ENCODE results near the gene SLC9A1. TPM values are rescaled to one million over a fixed set of nuclear protein-coding genes. Genes with fewer than 3 reads are reported as not detected.

The SLC9A1 gene
- total RNA-seq, 3 donors from 2014 or later: 6.1 to 14.2 (median 13.8) TPM

DNA sequence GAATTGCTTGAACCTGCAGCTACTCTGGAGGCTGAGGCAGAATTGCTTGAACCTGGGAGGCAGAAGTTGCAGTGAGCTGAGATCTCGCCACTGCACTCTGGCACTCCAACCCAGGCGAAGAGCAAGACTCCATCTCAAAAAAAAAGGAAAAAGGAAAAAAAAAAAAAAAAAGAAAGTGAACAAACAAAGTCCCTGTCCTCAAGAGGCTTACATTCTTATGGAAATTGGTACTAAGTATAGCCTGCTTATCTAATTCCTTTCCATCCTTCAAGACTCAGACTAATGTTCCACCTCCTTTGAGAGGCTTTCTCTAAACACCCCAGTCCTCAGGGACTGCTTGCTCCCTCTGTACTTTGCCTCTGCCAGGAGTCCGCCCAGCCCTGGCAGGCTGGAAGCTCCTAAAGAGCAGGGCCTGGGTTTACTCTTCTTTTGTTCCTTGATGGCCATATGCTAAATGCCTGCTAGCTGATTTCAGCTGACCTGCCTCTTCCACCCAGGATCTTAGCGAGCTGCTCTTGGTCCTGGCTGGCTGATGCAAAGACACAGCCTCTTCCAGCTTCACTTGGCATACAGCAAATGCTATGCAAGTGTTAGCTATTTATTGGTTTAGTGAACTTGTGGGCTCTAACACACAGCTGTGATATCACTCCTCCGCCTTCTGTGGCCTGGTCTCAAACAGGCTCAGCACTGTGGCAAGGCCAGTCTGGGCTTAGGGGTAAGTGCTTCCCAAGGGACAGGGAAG lies 9.8 kb downstream of the SLC9A1 start:
- peak overlapping the region; percentile 77 to 80 for H3K27ac ChIP-seq
- intact Hi-C loops (cut with DNase I; ENCODE audit: low total_unique reads): no loop called here
- peaks cover 12 to 56% of the 10 kb centered on the region in 2 donors for H3K4me1 ChIP-seq

DNA sequence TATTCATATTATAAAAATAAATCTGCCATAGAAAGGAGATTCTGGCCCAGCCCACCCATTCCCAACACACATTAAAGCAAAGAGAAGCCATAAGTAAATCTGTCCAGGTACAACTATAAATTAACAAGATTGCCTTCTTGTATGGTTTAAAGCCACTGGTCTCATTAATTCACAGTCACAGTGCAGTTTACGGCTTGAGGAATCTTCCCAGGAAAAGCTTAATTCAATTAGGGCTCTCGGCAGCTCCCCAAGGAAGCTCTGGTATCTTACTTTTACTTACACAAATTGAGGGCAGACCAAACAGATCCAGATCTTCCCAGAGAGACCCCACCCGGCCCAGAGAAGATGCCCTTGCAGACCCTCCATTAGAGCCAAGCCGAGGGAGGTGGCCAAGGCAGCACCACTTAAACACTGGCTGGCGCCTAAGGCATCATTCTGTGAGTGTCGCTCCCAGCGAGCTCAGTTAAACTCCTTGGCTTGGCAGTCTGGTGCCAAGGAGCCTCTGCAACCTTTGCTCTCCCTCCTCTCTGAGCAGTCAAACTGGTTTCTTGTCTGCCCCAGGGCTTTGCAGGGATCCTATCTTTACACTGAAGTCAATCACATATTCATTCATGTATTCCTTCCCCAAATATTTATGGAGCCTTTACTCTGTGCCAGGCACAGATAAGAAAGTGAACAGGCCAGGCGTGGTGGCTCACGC lies 10.7 kb downstream of the SLC9A1 start:
- TF ChIP-seq POLR2AphosphoS5 (IDR thresholded peaks at IDR 0.05) (peak in 2 of 3 donors; percentile 48 to 56), POLR2A (IDR thresholded peaks at IDR 0.05) (no peak)
- TF ChIP-seq, protein P1, sequence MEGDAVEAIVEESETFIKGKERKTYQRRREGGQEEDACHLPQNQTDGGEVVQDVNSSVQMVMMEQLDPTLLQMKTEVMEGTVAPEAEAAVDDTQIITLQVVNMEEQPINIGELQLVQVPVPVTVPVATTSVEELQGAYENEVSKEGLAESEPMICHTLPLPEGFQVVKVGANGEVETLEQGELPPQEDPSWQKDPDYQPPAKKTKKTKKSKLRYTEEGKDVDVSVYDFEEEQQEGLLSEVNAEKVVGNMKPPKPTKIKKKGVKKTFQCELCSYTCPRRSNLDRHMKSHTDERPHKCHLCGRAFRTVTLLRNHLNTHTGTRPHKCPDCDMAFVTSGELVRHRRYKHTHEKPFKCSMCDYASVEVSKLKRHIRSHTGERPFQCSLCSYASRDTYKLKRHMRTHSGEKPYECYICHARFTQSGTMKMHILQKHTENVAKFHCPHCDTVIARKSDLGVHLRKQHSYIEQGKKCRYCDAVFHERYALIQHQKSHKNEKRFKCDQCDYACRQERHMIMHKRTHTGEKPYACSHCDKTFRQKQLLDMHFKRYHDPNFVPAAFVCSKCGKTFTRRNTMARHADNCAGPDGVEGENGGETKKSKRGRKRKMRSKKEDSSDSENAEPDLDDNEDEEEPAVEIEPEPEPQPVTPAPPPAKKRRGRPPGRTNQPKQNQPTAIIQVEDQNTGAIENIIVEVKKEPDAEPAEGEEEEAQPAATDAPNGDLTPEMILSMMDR (IDR thresholded peaks at IDR 0.05): no peak
- peak; percentile 79 to 87 for DNase-seq (ENCODE audit: low spot score in 2 of 2)
- Histone ChIP-seq H3K27ac (peak overlapping the region; percentile 77 to 80), H3K36me3 (no peaks in the 10 kb centered on the region), H3K27me3 (no peaks in the 10 kb centered on the region), H3K4me3 (no peak overlapping the region), H3K9me3 (no peaks in the 10 kb centered on the region), H3K4me1 (peaks cover 12 to 48% of the 10 kb centered on the region in 2 donors)
- intact Hi-C loops (cut with DNase I; ENCODE audit: low total_unique reads): no loop called here

More for the DNA sequence above, 9.8 kb downstream of the SLC9A1 start:
- H3K27me3 ChIP-seq: no peaks in the 10 kb centered on the region
- no peak for DNase-seq (ENCODE audit: low spot score in 2 of 2)
- no peaks in the 10 kb centered on the region for H3K36me3 ChIP-seq
- TF ChIP-seq POLR2AphosphoS5 (IDR thresholded peaks at IDR 0.05) (peak in 1 of 3 donors; percentile 4), POLR2A (IDR thresholded peaks at IDR 0.05) (no peak)
- TF ChIP-seq, protein P1 (IDR thresholded peaks at IDR 0.05): no peak
- H3K4me3 ChIP-seq: no peak overlapping the region
- no peaks in the 10 kb centered on the region for H3K9me3 ChIP-seq

DNA sequence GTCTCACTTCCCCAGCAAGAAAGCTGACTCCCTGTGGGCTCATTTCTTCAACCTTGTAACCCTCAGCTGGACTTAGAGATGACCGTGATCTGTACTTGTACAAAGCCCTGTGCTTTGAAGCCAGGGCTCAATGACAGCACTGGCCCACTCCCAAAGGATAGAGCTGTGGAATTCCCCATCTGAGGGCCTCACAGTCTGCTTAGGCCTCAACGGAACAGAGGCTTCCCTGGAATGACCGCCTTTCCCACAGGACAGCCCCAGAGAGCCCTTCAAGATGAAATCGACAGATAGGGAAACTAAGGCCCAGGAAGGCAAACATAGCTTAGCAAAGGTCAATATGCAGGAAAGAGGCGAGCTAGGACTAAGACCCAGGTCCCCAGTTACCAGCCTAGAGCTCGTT lies 11.5 kb downstream of the SLC9A1 start:
- Histone ChIP-seq H3K27ac (peak overlapping the region; percentile 77 to 80), H3K4me1 (peaks cover 12 to 56% of the 10 kb centered on the region in 2 donors), H3K36me3 (no peaks in the 10 kb centered on the region), H3K27me3 (no peaks in the 10 kb centered on the region), H3K4me3 (no peak overlapping the region), H3K9me3 (no peaks in the 10 kb centered on the region)
- DNase-seq (ENCODE audit: low spot score in 2 of 2): no peak
- TF ChIP-seq POLR2AphosphoS5 (IDR thresholded peaks at IDR 0.05): no peak
- no peak for TF ChIP-seq POLR2A (IDR thresholded peaks at IDR 0.05)
- TF ChIP-seq, protein P1 (IDR thresholded peaks at IDR 0.05): no peak
- intact Hi-C loops (cut with DNase I; ENCODE audit: low total_unique reads): no loop called here

DNA sequence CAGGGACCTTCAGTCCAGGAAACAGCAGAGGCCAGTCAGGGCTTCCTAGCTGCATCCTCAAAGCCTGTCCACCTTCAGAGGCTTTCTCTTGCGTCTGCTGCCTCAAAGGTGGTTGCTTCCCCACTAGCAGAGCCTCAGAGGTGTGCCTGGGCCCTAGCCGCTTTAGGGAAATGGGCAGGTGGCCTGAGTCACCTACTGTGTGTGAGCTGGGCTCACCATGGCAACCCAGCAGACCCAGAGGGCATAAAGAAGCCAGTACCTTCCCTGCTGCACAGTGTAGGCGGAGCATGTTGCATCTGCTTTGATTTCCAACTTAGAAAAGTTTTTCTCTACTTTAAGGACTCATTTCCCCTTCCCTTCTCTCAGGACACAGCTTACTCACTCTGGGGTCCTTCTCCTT lies 12.5 kb downstream of the SLC9A1 start:
- peaks cover 14 to 61% of the 10 kb centered on the region in 2 donors for H3K4me1 ChIP-seq
- H3K27ac ChIP-seq: peak overlapping the region; percentile 77 to 87

More for the DNA sequence above, 12.5 kb downstream of the SLC9A1 start:
- Histone ChIP-seq H3K9me3 (no peaks in the 10 kb centered on the region), H3K4me3 (no peak overlapping the region), H3K27me3 (no peaks in the 10 kb centered on the region), H3K36me3 (no peaks in the 10 kb centered on the region)
- intact Hi-C loops (cut with DNase I; ENCODE audit: low total_unique reads): no loop called here
- peak in 1 of 2 donors; percentile 73 for DNase-seq (ENCODE audit: low spot score in 2 of 2)
- no peak for TF ChIP-seq POLR2A (IDR thresholded peaks at IDR 0.05)
- no peak for TF ChIP-seq POLR2AphosphoS5 (IDR thresholded peaks at IDR 0.05)
- TF ChIP-seq, protein P1 (IDR thresholded peaks at IDR 0.05): no peak

All from breast epithelium (tissue), 4 donors.